HG02973 (cell line): ENCODE results near the gene ANP32A.

Experiments
- ATAC-seq: cut with Tn5 transposase; IDR thresholded peaks from one replicate; pipeline ENCODE4 v1.9.1; 2021; ENCODE audit warnings: moderate library complexity; ENCODE audit not compliant: unreplicated experiment

The ANP32A gene

DNA sequence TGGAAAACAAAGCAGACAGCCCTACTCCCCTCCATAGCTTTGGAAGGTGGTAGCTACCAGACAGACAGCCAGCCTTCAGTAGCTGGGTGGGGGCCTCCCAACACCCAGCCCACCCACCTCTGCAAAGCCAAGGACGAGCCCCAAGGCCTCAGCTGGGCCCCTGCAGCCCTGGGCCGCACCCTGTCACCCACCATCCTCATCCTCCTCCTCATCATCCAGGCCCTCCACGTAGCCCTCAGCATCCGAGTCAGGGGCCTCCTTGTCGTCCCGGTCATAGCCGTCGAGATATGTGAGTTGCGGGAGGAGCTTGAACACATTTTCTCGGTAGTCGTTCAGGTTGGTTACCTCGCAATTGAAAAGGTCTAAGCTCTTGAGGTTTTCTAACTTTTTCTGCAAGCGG lies 36.5 kb downstream of the ANP32A start:
- no peak for ATAC-seq

DNA sequence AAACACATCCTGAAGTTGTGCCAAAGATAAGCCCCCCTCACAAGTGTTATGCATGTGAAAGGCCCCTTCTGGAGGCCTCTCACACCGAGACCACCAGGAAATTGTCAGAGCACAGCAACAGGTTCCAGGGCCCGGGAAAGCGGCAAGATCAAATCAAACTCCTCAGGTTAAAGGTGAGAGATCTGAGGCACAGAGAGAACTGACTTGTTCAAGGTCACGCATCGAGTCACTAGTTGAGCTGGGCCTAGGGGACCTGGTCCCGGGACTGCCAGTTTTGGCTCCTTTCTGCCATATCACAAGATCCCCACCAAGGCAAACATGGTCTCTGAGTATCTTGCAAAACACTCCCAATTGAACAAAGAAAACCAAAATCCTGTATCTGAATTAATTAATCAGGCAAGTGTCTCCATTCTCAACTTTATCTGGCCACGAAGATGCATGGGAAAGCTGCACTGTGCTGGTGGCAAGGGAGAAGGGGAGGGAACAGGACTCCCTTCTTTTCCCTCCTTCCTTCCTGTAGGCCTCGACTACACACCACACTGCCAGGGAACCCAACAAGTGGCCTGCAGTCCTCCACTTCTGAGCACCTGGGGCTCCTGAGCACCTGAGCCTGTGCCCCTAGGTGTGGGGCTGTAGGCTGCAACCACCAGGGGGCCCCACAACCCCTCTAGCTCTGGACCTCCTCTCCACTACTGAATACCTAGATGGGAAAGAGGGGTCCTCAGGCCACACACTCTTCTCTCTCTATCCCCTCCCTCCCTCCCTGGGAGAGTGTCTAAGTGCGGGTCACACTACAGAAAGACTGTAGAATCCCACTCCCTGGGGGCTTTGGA lies 37.3 kb downstream of the ANP32A start:
- ATAC-seq = no peak

DNA sequence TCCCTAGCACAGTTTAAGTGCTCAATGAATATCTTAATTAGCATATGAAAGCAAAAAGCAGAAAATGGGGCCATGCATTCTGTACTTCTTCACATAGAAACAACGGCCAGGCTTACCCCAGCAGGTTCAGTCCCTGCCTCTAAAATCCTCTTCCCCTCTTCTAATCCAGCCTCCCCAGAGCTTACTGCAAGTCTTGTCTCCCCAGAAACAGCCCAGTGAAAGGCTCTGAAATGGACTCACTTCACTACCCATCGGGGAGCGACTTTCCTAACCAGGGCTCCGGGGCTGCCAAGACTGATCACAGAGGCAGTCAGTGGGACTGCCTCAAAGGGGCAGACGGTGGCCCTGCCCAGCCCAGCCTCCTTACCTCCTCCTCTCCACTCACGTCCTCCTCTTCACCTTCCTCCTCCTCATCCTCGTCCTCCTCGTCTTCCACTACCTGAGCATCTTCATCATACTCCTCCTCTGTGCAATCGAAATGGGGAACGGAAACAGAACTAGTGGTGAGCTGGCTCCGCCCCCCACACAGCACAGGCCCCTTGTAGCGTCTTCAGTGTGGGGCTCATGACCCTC lies 38.0 kb downstream of the ANP32A start:
- no peak for ATAC-seq

DNA sequence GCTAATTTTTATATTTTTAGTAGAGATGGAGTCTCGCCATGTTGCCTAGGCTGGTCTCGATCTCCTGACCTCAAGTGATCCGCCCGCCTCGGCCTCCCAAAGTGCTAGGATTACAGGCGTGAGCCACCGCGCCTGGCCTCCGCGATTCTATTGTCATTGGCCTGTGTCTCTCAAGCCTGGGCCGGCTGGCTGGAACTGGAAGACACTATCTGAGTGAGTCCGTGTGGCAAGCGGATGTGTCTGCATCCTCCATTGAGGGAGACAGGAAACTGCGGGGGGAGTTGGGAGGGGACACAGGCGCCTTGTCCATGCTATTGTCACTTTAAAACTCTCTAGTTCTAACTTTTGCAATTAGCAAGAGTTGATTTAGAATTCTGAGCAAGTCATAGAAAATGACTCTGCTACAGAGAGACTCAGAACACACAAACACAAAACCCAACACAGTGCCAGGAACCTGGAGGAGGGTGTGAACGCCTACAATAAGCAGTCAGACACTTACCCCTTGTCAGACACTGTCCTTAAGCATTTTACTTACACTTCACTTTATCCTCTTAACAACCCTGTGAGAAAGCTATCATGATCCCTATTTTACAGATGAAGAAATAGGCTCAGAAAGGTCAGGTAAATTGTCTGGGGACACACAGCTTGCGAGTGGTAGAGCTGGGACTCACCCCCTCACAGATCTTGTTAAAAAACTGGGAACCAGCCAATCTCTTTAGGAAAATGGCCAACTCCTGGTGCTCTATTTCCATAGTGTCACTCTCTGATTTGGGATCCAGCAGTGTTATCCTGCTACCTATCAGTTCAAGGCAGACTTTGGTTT lies 38.7 kb downstream of the ANP32A start:
- no peak for ATAC-seq

DNA sequence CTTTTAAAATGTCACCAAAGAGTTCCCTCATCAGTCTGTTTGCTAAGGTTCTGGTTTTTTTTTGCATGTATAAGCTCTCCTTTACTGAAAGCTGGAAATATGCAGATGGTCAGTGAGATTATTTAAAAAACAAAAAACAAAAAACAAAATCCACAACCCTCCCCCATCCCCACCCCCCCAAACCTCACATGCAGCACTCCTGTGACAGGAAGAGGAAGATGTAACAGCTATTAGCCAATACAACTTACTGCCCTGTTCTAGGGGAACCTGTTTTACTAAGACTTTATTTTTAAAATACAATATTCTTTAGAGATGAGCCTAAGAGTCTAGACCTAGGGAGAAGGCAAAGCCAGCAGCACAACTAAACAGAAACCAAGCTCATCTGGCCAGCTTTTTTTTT lies 39.5 kb downstream of the ANP32A start:
- ATAC-seq = no peak

DNA sequence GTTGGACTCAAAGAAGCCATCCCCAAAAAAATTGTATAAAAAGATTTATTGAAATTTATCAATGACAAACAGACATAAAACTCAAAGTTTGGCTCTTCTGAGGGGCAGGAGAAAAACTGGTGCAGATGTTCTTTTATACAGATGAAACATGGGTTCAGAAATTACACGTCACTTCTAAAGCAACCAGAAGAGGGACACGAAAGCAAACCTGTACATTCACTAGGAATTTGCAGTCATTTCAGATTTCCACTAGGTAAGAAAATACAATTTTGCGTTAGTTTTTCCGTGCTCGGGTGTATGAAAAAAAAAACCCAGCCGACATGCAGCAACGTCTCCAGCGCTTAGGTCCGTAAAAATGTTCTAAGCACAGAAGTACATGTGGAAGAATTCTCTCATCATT lies 41.8 kb downstream of the ANP32A start:
- ATAC-seq = no peak

DNA sequence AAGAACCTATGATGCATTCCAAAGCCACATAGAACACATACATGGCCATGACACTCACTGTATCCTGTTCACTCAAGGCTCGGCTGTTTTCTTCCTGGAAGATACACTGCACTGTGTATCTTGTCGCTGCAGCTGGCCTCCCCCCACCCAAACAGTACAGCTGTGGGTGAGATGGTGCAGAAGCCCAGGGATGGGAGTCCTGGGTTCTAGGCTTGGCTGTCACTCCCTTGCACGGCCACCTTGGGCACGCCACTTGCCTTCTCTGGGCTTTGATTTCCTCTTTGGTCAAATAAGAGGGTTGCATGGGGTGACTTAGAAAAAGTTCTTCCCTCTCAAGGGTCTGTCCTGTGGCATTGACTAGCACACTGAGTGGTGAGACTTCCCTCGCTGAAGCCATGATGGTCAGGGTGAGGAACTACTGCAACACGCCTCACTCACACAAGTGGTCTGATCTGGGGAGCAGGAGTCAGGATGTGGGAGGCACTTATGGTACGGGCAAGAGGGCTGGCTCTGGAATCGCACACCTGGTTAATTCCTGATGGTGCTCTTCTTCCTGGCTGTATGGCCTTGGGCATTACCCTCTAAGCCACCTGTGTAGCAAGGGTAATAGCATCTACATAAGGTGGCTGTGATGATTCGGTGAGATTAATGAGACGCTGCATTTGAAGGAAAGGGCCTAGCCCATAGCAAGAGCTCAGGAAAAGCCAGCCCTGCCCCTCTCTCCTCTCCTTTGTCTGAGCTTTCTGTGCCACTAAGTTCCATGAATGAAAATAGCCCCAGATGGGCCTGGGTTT lies 44.0 kb downstream of the ANP32A start:
- no peak for ATAC-seq

DNA sequence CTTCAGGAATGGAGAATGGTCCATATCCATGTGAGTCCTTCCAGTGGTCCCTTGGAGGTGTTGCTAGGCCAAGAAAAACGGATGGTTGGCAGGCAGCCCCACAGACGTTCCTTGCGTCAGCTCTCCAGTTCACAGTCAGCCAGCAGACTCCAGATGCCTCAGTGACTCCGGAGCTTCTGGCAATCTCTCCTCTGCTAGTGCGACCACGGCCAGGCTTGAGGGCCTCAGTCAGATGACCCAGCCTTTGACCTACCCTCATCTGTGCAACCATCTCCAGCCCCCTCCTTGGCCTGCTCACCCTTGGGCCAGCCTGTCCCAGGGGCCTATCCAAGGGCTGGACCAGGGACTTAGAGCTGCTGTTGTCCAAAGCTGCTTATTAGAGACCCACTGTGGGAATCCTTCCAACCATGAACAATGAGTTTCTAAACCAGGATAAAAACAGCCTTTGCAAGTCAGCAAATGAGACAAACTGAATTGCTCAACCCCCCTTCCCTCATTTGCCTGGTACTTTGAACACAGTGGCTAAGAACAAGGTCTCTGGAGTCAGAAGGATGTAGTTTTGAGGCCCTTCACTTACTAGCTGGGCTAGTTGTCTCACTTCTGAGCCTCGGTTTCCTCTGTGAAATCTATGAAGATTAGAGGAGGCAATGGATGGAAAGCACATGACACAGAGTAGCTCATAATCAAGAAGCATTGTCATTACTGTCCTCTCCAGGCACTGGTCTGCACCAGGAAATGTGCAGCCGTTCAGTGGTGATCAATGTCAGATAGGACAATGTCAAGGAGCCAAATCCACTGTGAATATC lies 44.8 kb downstream of the ANP32A start:
- ATAC-seq = no peak

DNA sequence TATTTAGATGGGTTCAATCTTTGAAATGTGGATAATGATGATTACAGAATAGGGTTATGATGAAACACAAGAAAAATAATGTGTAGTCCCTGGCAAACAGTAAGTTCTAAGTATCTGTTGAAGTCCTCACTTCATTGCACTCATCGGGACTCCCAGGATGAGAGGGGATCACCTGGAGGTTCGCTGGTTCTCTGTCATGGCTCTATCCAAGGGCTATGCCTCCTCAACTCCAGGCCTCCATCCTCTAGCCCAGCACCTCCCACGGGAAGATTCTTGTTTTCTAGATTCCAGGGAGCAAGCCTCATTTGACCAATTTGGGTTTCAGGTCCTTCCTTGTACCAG lies 45.5 kb downstream of the ANP32A start:
- no peak for ATAC-seq

DNA sequence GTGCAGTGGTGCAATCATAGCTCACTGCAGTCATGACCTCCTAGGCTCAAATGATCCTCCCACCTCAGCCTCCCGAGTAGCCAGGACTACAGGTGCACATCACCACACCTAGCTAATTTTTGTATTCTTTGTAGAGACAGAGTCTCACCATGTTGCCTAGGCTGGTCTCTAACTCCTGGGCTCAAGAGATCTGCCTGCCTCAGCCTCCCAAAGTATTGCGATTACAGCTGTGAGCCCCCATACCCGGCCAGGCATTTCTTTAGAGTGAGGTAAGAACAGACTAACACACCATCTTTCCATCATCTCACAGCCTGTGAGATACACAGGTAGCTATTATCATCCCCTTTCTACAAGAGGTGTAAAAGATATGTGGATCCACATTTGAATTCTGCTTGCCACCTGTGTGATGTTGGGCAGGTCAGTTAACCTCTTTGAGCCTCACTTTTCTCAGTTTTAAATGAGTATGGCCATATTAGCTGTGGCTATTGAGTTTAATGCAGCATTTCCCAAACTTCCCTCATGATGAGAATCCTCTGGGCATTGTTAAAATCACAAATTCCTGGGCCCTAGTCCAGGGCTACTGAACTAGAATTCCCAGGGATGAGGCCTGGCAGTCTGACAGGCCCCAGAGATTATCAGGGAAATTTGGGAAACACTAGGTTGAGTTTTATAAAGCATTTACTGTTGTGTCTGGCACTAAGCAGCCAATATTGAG lies 46.0 kb downstream of the ANP32A start:
- ATAC-seq = no peak

DNA sequence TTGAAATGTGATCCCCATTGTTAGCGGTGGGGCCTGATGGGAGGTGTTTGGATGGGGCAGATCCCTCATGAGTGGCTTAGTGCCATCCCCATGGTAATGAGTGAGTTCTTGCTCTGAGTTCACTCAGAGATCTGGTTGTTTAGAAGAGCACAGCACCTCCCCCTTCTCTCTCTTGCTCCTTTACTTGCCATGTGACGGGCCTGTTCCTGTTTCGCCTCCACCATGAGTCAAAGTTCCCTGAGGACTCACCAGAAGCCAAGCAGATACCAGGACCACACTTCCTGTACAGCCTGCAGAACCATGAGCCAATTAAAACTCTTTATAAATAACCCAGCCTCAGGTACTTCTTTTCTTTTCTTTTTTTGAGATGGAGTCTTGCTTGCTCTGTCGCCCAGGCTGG lies 46.6 kb downstream of the ANP32A start:
- ATAC-seq = no peak

DNA sequence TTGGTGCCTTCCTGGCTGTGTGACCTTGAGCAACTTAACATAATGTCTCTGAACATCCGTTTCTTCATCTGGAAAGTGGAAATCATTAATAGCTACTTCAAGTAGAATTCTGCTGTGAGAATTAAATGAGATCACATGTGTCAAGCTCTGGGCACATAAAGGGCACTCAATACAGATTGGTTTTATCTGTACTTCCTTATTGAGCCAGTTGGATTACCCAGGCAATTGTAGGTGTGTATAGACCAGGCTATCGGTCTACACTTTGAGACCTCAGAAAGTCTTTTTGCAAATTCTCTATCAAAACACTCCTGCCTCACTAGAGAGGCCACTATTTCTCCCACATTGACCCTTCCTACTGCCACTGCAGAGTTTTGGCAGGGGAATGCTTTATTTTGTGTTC lies 47.7 kb downstream of the ANP32A start:
- no peak for ATAC-seq

DNA sequence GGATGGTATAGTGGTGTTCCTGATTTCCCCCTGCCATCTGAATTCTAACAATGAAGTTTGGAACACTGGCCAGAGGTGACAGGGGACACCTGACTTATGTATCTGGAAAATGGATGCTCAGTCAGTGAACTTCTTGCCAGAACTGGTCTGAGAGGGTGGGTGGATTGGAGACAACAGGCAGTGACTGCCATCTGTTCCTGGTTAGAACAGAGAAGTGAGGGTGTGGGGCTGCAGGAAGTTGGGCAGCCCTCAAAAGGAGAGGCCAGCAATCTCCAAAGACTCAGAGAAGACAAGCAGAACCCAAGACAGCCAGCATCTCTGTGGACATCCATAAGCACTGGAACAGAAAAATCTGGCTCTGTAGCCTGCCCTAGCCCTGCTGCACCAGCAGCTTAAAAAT lies 50.5 kb downstream of the ANP32A start:
- no peak for ATAC-seq

DNA sequence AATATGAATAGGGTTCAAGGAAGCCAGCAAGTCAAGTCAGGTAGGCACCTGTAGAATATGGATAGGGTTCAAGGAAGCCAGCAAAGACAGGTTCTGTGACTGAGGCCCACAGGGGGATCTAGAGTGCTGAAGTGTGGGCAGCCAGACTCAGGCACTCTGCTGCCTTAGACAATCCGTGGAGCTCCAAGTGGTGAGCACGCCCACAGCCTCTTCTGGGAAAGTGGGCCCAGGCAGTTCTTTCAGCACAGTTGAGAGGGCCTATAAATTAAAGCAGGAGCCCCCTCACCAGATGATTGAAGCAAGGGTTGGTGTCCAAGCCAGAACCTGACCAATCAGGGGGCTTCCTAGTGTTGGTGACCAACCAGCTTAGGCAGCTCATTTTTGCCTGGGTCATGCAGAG lies 51.0 kb downstream of the ANP32A start:
- no peak for ATAC-seq

DNA sequence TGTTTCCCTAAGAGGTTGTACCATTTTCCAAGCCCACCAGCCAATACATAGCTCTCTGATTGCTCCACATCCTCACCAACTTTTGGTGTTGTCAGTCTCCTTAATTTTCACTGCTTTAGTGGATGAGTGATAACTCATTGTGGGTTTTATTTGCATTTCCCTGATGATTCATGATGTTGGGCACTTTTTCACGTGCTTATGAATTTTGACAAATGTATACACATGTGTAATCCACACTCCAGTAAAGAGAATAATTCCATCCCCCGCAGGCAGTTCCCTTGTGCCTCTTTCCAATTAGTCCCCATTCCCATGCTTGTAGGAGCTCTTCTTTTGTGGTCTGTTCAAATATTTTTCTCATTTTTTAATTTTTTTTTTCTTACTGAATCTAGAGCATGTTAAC lies 52.4 kb downstream of the ANP32A start:
- no peak for ATAC-seq

DNA sequence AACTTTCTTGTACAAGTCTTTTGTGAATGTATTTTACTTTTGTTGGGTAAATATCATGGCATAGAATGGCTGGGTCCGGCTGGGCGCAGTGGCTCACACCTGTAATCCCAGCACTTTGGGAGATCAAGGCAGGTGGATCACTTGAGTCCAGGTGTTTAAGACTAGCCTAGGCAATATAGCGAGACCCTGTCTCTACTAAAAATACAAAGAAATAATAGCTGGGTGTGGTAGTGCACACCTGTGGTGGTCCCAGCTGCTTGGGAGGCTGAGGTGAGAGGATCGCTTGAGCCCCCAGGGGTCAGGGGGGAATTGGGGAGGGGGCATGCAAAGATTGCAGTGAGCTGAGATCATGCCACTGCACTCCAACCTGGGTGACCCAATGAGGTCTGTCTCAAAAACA lies 52.9 kb downstream of the ANP32A start:
- ATAC-seq = no peak

DNA sequence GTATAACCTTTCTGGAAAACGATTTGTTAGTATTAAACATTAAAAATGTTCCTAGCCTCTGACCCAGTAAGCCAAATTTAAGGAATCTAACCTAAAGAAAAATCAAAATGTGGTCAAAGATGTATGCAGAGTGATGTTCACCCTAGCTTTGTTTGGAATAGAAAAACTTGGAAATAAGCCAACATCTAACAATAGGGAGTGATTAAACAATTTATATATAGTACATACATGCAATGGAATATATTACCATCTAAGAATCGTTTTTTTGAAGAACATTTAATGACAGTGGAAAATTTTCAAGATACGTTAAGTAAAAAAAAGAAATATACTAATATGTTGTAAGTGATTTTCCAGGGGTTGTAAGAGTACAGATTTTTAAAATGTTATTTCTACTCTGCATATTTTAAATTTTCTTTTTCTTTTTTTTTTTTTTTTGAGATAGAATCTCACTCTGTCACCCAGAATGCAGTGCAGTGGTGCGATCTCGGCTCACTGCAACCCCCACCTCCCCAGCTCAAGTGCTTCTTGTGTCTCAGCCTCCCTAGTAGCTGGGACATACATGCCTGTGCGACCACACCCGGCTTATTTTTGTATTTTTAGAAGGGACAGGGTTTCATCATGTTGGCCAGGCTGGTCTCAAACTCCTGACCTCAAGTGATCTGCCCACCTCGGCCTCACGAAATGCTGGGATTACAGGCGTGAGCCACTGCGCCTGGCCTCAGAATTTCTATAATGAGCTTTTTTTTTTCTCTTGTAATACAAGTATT lies 54.9 kb downstream of the ANP32A start:
- no peak for ATAC-seq

DNA sequence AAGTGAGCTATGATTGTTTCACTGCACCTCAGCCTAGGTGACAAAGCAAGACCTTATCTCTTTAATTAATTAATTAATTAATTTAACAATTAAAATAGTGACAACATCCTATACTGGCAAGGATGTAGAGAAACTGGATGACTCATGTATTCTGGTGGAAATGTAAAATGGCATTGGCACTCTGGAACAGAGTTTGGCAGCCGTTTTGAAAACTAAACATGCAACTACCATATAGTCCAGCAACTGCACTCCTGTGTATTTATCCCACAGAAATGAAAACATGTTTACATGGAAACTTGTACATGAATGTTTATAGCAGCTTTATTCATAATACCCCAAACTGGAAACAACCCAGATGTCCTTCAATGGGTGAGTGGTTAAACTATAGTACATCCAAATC lies 56.6 kb downstream of the ANP32A start:
- ATAC-seq = no peak

DNA sequence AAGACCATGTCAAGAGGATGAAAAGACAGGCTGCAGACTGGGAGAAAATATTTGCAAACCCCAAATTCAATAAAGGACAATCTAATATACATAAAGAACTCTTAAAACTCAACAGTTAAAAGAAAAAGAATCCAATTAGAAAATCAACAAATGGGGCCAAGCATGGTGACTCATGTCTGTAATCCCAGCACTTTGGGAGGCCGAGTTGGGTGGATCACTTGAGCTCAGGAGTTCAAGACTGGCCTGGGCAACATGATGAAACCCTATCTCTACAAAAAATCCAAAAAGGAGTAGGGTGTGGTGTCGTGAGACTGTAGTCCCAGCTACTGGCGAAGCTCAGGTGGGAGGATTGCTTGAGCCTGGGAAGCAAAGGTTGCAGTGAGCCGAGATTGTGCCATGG lies 57.6 kb downstream of the ANP32A start:
- no peak for ATAC-seq
